GM19463 (cell line): Measurements from ENCODE around the gene GPR160.

Experiments used
- ATAC-seq: cut with Tn5 transposase; IDR thresholded peaks from one replicate; pipeline ENCODE4 v1.9.1; 2021; ENCODE audit warnings: mild to moderate bottlenecking, moderate library complexity; ENCODE audit not compliant: unreplicated experiment

Gene GPR160

DNA sequence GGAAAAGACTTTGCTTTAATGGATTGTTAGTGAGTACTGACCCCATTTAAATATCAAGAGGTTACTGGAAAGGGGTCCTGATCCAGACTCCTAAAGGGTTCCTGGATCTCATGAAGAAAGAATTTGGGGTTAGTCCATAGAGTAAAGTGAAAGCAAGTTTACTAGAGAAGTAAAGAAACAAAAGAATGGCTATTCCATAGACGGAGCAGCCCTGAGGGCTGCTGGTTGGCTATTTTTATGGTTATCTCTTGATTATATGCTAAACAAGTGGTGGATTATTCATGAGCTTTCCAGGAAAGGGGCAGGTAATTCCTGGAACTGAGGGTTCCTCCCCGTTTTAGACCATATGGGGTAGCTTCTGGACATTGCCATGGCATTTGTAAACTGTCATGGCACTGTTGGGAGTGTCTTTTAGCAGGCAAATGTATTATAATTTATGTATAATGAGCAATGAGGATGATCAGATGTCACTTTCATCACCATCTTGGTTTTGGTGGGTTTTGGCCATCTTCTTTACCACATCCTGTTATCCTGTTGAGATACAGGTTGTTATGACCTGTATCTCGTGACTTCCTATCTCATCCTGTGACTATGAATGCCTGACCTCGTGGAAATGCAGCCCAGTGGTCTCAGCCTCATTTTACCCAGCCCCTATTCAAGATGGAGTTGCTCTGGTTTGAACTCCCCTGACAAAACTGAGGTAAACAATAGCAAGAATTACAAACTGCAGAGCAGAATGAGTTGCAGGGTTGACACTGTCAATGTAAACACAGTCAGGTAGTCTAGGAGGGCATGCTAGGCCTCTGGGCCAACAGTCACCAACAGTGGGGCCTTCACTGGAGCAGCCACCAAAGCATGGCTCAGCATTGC is 10.3 kb upstream of the GPR160 start:
- ATAC-seq, result no peak

DNA sequence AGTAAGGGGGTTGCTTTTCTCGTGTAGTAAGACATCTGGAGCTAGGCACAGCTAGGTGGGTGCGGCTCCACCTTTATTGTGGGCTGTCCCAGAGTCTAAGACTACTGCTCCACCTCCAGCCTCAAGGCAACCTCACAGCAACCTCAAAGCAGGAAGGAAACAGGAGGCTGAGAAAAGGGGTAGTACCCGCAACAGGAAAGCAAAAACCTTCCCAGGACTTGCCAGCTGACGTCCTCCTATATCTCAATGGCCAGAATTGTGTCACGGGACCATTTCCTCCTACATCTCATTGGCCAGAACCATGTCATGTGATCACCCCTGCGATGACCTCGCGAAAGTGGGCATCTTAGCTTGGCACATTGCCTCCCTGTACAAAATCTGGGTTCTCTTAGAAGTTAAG is 4.3 kb upstream of the GPR160 start:
- ATAC-seq, result no peak

DNA sequence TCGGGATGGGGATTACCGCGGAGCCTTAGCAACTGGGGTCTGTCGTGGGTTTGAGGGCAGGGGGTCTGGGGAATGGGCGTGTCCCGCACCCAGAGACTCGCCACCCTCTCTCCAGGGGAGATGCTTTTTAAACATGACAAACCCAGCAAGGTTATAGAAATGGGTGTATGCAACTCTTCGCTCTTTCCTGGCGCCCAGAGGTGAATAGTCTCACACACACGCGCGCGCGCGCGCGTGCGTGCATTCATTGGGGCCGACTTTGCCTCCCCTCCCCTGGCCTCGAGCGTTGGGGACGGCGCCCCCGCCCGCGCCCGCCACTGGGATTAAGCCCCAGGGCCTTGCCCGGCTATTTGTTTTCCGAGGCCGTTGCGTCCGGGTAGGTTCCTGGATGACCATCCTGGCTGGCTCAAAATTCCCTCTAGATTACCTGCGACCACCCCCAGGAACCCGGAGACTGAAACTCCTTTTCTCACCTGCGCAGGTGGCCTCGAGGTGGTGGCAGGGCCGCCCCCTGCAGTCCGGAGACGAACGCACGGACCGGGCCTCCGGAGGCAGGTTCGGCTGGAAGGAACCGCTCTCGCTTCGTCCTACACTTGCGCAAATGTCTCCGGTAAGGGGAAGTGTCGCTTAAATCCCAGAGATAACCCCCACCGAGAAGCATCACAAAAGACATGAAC is 777 bp downstream of the GPR160 start:
- ATAC-seq, result peak; percentile 6

DNA sequence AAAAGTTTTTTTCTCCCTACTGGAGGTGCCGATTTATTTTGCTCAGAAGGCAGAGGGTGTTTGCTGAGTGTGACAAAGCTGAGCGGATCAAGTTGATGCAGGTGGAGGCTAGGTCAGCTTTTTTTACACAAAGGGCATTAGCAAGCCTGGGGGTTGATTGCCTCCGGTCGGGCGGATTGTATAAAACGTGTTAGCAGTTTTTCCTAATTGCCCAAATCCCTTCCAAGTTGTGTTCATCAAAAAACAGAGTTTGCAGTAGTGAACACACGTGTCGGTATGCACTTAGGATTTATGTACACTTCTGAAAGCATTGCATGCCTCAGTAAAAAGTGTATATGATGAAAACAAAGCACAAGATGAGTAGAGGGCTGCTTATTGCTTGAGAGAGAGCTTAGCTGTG is 2.6 kb downstream of the GPR160 start:
- no peak for ATAC-seq

DNA sequence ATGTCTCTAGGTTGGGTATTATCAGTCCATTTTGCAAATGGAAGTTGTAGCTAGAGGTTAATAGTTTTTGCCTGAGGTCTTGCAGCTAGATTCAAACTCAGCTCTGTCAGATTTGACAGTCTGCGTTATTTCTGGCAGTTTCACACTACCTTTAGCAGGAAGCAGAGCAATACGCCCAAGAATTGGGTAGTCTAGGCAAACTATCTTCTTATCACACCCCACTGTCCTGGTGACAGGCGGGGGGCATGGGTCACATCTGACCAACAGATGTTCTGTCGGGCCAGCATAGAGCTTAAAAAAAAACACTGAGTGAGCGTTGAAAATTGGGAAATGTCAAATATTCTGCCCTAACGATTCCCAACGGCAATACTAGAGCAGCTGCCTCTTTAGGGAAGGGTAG is 5.7 kb downstream of the GPR160 start:
- no peak for ATAC-seq

DNA sequence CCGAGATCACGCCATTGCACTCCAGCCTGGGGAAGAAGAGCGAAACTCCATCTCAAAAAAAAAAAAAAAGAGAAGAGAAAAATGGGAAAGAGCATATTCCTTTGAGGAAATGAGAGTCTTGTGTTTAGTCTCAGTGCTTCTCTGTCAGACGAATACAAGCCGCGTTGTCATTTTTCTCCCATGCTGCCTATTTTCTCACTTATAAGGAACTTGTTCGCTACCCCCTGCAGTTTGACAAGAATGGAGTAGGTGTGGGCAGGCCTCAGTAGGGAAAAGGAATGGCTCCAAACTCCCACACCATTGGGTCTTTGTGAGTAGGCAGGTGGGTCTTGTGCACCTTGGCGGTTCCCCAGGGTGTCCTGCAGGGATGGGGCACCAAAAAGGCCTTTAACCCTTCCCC is 6.5 kb downstream of the GPR160 start:
- ATAC-seq, result no peak

DNA sequence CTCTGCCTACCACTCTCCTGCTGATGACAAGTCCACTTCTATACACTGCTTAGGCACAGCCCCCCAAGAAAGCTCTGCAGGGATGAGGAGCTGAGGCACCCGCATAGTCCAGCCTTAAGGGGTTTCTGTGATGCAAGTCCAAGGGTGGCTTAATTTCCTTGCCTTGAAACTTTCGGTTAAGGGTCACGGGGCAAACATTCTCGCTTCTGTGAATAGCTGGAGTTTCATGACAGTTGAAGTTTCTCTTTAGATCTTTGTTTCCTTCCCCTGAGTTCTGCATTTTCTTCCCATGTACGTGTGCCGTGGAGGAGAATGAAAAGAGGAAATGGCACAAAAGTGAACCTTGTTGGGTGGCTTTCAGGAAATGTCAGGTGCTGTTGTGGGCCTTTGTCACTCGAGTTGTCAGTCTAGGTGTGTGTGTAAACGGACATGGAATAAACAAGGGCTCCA is 7.0 kb downstream of the GPR160 start:
- ATAC-seq, result peak; percentile 77

DNA sequence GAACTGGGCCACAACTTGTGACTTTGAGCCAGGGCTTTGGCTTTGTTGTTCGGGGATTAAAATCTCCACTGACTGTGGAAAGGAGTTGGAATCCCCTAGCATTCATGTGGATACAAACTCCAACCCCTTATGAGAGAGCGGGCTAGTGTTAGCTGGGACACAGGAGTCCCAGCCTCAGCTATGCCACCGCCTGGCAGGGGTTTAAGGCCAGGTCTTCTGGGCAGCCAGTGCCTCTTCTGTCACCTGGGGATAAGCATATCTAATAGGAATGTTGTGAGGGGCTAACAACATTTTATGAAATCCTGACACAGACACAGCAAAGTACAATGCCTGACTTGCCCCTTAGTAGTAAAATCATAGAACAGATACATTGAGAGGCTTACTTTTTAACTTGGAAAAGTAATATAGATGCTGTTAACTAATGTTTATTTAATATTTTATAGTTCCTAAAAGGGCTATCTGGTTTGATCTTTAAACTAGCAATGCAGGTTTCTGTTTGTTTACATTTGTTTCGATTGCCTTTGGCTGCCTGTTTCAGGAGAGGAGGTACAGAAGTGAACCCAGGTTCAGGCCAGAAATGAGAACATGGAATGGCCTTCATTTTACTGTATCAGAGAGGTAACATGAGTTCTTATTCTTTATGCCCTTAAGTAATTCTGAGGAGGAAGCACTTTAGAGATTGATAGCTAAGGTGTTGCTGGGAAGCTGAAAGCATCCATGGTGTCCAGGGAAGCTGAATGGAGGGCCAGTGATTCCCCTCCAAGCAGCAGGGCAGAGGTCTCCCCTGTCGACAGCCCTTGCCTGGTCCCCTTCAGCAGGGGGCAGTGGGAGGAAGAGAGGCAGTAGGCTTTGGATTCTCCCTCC is 8.7 kb downstream of the GPR160 start:
- ATAC-seq, result no peak

DNA sequence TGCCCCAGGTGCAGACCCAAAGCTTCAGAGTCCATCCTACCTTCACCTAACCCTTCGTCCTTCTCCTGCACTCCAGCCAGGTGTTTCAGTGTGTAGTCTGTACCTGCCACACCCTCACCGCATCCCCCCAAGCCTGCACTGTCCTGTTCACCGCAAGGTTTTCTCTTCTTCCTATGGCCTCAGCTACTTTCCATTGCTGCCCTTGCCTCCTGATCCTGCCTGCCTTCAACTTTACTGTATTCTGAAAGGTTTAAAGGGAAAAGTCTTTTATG is 9.3 kb downstream of the GPR160 start:
- no peak for ATAC-seq

DNA sequence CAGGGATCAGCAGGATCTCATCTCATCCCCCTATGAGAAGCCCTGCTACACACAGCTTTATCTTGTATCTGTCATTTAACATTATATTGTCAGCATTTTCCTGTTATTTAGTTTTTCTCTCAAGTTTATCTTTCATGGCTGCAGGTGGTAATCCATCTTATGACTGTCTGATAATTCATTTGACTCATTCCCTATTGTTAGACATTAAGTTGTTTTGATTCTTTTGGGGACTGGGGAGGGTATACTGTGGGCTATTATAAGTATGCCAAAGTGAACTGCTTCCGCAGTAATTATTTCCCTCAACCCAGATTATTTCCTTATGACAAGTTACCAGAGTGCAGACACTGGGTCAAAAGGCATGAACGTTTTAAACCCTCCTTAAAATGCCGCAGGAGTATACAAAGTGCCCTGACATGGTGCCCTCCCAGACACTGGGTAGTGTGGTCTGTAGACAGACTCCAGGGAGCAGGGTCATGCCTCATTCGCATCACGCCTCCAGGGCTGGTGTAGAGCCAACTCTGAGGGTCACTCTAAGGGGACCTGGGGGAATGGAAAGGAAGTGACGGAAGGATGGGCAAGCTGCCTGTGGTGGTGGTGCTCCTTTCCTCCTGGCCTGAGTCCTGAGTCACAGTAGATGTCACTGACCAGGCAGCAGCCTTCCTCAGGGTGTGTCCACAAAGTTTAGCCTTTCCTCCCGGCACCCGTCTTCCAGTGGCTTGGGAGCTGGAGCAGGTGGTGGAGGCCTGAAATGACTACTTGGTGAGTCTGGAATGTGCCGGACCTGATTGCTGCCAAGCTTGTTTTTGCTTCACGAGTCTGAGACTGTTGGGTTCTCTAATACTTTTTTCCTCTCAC is 11.6 kb downstream of the GPR160 start:
- no peak for ATAC-seq

DNA sequence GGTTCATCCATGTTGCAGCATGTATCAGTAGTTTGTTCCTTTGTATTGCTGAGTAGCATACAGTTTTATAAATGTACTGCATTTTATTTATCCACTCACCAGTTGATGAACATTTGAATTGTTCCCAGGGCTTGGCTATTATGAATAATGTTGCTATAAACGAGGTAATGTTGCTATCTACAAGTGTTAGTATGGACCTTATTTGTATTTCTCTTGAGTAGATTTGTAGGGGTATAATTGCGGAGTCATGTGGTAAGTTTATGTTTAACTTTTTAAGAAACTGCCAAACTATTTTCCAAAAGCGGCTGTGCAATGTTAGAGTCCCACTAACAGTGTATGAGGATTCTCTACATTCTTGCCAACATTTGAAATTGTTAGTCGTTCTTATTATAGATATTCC is 13.0 kb downstream of the GPR160 start:
- ATAC-seq, result no peak

DNA sequence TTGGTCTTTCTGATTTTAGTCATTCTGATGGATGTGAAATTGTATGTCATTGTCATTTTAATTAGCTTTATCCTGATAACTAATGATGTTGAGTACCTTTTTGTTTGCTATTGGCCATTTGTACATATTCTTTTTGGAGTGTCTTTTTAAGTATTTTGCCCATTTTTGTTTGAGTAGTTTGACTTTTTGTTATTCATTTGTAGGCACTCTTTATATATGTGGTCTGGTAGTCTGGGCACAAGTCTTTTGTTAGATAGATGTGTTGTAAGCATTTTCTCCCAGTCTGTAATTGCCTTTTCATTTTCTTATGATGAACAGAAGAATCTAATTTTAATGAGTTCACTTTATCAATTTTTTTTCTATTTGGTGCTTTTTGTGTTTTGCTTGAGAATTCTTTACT is 14.6 kb downstream of the GPR160 start:
- no peak for ATAC-seq

DNA sequence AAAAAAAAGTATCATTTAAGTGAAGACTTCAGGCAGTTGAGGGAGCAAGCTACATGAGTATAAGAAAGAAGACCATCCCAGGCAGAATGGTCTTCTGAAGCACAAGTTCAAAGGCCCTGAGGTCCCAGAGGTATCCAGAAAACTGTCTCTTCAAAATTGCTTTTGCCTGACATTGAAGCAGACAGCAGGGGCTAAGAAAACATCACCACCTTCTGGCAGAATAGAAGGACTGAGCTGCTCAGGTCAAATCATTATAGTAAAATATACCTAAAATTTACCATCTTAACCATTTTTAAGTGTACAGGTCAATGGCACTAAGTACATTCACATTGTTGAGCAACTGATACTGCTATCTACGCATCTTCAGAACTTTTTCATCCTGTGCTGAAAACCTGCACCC is 16.4 kb downstream of the GPR160 start:
- no peak for ATAC-seq

DNA sequence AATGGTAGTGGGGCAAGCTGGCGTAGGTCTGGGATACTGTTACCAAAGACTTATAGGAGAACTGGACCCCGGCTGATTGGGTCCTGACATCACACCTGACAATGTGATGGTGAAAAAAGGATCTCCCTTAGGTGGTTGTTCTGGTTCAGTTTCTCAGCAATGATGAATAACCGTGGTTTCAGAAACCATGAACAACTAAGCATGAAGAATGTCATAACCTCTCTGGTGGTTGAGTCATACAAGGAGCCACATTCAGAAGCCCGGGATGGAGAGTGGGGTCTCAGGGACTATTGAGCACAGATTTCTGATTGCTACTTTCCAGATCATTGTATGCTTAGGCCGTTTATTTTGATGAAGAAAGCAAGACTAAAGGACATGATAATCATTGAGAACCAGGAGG is 17.4 kb downstream of the GPR160 start:
- peak; percentile 68 for ATAC-seq

DNA sequence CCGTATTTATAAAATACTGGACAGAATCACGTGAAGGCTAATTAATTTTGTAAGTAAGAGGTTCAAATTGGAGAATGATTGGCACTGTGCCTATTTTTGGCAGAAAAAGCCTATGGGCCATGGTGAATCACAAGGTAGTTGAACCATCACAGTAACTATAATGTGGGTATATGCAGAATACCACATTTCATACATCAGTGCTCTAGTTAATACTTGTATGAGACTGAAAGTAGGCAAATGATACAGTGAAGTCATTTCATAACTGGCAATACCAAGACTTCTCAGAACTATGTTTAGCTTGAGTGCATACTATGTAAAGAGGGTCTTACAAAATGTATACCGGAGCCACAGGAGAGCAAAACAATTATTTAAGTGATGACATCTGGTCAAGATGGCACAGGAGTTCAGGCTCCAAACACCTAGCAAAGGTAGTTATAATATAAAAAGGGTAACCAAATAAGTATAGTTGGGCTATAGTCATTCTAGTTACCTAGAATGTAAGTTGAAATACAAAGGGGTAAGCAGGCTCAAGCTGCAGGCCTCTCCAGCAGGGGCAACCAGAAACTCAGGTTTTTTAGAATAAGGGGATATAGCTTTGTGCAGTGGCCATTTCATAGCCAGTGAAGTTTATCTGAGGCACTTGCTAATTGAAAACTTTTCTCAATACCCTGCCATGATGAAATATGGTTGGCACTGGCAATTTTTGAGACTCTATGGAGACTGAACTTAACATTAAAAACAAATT is 19.1 kb downstream of the GPR160 start:
- ATAC-seq, result peak; percentile 87

DNA sequence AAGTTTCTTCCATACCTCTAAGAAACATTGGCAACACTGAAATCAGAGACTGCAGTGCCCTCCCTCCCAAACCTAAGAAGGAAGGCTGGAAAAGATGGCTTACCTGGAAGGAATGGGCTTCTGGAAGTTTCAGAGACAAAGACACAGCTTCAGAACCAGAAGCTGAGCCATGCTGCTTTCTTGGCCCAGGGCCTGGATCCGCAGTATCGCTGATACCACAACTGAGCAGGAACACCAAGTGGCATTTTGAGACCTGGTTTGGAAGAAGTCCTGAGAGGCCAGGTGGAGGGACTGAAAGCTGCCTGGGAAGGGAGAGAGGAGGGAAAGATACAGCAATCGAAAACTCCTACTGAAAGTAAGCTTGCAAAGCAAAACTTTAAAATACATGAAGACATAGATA is 19.8 kb downstream of the GPR160 start:
- ATAC-seq, result no peak

DNA sequence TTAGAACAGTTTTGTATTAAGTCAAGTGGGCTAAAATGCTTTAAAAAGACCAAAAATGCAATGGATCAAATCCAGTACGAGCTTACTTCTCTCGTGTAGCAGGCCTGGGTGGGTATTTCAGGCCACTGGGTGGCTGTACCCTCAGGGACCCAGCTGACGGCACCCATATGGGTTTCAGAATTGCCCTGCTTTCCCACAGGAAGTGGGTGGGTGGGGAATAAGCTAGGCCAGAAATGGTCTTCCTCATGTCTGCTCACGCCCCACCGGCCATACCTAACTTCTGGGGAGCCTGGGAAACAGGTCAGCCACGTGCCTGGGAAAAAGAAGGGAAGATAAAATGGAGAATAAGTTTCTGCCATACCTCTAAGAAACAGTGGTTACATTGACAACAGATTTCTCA is 20.3 kb downstream of the GPR160 start:
- ATAC-seq, result peak; percentile 13

DNA sequence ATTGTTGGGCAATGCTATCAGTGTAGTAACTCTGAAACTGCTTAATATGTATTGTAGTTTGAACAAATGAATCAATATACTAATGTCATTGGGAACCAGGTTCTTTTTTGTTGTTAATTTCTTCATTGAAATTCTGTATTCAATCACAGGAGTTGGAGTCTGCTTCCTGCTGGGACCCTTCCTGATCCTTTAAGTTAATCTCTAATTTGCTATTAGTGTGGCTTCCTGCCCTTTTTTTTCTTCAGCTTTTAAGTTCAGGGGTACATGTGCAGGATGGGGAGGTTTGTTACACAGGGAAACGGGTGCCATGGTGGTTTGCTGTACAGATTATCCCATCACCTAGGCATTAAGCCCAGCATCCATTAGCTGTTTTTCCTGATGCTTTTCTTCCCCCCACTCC is 21.7 kb downstream of the GPR160 start:
- no peak for ATAC-seq

DNA sequence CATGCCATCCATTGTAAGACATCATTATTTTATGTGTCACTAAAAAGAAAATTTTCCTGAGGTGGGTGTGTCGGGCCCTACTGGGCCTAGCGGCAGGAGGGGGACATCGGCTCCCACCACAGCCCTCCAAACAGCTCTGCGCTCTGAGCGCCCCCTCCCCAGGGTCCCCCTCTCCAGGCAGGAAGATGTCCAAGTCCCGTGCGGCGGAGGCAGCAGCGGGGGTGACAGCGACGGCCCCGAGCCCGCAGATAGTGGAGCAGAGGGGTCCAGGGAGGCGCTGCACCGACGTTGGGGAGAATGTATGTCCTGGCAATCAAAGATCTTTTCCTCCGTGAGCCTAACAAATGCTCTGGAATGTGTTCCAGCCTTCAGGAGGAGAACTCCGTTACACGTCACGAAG is 24.3 kb downstream of the GPR160 start:
- ATAC-seq, result no peak

DNA sequence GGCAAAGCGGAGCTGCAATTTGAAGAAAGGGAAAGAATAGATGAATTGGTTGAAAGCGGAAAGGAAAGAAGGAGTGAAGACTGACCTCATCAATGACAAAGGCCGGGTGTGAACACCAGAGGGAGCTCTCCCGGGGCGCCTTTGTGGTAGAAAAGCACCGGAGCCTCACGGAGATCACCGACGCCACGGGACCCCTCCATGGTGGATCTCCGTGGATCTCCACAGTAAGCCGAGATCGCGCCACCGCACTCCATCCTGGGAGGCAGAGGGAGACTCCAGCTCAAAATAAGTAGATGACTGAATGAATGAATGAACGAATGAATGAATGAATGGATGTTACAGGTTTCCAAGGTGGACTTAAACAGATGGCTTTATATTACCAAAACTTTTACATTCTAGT is 25.0 kb downstream of the GPR160 start:
- ATAC-seq, result no peak
